Measurements from ENCODE around the gene ZNF267. TPM values are rescaled to one million over a fixed set of nuclear protein-coding genes. Genes with fewer than 3 reads are reported as not detected.

ZNF267 gene
- total RNA-seq, 1 donor from 2014 or later = 93.9 TPM

DNA sequence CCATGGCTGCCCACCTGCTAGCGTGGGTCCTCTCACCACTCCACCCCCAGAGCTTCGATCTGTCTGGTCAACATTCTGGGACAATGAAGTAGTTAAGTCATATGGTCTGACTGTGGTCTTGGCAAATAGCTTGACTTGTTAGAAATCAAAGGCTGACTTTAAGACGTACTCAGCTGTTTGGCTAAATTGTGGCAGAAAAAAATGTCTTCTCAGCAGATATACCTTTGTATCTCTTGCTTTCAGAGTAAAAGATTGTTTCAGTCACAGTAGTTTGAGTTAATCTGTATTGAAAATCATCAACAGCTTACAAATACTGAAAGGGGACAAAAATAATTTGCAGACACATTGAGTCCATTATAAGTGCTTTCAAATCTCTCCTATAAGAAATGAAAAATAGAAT lies 2.1 kb upstream of the ZNF267 start:
- H3K36me3 Mint-ChIP-seq (ENCODE audit: low read depth) = peaks cover 28% of the 10 kb centered on the region
- no peak overlapping the region for H3K4me3 Mint-ChIP-seq
- peaks cover 78% of the 10 kb centered on the region for H3K4me1 Mint-ChIP-seq (ENCODE audit: low read depth)

DNA sequence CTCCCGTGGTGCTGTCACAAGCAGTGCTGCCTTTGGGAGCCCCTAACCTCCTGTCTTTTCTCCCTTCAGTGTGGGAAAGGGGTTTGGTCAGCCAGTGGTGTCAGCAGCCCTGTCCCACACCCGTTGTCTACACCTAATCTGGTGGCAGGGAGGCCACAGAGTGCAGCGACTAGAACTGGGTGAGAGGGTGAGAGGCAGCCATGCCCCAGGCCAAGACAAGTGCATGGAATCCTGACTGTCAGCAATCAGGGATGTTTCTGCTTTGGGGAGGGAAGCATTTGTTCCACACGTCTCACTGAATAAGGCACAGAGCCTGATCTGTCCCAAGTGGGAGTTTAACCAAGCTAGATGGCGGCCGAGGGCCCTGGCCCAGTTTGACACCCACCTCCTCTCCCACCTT lies 1.4 kb upstream of the ZNF267 start:
- H3K27ac Mint-ChIP-seq = peak overlapping the region; percentile 35

More for the DNA sequence above, 2.1 kb upstream of the ZNF267 start:
- no peak overlapping the region for H3K27ac Mint-ChIP-seq
- H3K9me3 Mint-ChIP-seq = peaks cover 7% of the 10 kb centered on the region
- peaks cover 2% of the 10 kb centered on the region for H3K27me3 Mint-ChIP-seq (ENCODE audit: insufficient read depth)
- DNase-seq (ENCODE audit: low spot score) = no peak
- intact Hi-C loops (cut with micrococcal nuclease) = no loop called here

DNA sequence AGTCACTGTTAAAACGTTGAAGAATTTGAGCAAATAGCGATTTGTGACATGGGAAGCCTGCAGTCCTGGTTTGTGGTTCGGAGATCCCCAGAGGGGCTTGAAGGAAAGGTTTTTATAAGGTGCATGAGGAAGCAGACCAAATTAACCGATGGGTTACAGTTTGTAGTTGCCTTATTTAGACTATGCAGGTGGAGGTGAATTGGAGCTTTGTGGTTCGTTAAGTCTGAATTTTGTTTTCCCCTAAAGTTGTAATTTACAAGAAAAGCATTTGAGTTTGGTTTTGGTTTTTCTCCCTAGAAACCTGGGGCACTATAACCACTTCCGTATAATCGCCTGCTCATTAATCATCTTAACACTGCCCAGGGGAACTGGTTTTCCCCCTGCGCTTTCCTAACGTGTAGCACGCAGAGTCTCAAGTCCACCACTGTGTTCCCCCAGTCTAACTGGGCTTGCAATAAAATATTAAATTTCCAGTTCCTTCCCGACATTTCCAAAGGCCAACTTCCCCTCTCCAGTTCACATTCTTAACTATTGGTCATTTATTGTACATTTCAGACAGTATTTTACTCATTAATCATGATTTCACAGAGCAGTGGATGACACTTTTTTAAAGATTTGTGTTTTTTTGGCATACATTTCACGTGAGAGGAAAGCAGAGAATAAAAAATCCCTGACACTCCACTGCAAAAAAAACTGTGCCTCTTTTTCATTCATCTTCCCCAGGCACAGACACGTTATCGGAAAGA lies 932 bp downstream of the ZNF267 start:
- intact Hi-C loops (cut with micrococcal nuclease) = loop anchor here (2.0 kb wide), 1 partner anchor 802 kb away; no protein-coding TSS in a partner anchor
- peak overlapping the region; percentile 94 for H3K27ac Mint-ChIP-seq
- H3K36me3 Mint-ChIP-seq (ENCODE audit: low read depth) = peaks cover 54% of the 10 kb centered on the region
- H3K27me3 Mint-ChIP-seq (ENCODE audit: insufficient read depth) = no peaks in the 10 kb centered on the region
- peak overlapping the region; percentile 96 for H3K4me3 Mint-ChIP-seq
- peaks cover 84% of the 10 kb centered on the region for H3K4me1 Mint-ChIP-seq (ENCODE audit: low read depth)
- DNase-seq (ENCODE audit: low spot score) = peak; percentile 43
- peaks cover 7% of the 10 kb centered on the region for H3K9me3 Mint-ChIP-seq

More for the DNA sequence above, 1.4 kb upstream of the ZNF267 start:
- Mint-ChIP-seq H3K4me1 (ENCODE audit: low read depth) (peaks cover 84% of the 10 kb centered on the region), H3K36me3 (ENCODE audit: low read depth) (peaks cover 32% of the 10 kb centered on the region), H3K9me3 (peaks cover 7% of the 10 kb centered on the region), H3K4me3 (peak overlapping the region; percentile 96), H3K27me3 (ENCODE audit: insufficient read depth) (peaks cover under 1% of the 10 kb centered on the region)
- DNase-seq (ENCODE audit: low spot score) = no peak
- intact Hi-C loops (cut with micrococcal nuclease) = no loop called here

DNA sequence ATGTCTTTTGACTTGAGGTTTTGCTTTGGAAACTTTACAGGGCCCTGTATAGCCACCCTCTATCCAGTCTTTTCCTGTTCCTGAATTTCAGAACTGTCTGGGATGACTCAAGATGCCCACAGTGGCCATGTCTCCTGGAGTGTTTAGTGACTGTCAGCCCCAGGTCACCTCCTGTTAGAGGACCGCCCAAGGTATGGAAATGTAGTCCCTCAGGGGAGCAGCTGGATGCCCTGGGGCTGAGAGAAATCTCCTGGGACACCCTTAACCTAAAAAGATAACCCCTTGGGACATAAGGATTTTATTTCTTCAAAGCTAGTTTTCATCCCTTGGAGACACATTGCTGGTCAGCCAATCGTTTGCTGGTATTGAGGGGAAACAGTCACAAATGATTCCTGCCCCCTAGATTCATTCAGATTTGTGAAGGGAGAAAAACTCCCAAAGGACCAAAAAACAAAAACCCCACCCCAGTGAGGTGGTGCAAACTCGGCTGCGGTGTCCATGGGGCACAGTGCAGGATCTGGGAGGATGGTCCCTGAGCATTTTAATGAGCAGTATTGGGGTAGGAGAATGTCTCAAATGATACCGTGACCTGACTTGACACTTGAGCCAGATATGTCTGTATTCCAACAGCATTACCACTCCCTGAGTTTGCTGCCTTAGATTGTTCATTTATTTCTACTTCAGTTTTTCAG lies 1.7 kb downstream of the ZNF267 start:
- peak overlapping the region; percentile 96 for H3K4me3 Mint-ChIP-seq
- peaks cover 84% of the 10 kb centered on the region for H3K4me1 Mint-ChIP-seq (ENCODE audit: low read depth)
- no peak for DNase-seq (ENCODE audit: low spot score)
- intact Hi-C loops (cut with micrococcal nuclease) = loop anchor here (2.0 kb wide), 1 partner anchor 802 kb away; no protein-coding TSS in a partner anchor
- H3K9me3 Mint-ChIP-seq = peaks cover 8% of the 10 kb centered on the region
- H3K36me3 Mint-ChIP-seq (ENCODE audit: low read depth) = peaks cover 61% of the 10 kb centered on the region
- peak overlapping the region; percentile 94 for H3K27ac Mint-ChIP-seq
- H3K27me3 Mint-ChIP-seq (ENCODE audit: insufficient read depth) = no peaks in the 10 kb centered on the region

DNA sequence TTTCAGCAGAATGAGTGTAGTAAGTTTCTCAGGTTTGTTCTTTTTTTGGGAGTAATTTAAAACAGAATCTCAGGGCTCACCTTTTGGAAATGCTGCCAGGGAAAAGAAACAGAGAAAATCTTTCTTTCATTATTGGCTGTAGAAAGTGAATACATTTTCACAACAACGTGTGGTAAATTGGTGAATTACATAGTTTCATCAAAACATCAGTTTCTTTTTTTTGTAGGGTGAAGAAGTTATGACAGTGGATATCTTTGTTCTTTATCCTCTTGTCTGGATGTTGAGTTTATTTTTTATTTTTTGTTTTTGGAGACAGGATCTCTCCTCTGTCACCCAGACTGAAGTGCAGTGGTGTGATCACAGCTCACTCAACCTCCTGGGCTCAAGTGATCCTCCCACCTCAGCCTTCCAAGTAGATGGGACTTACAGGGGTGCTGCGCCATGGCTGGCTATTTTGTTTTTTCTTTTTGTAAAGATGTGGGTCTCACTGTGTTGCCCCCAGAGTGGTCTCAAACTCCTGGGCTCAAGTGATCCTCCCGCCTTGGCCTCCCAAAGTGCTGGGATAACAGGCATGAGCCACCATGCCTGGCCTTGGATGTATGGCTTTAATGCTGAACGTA lies 2.4 kb downstream of the ZNF267 start:
- H3K9me3 Mint-ChIP-seq = peaks cover 6% of the 10 kb centered on the region
- no peak for DNase-seq (ENCODE audit: low spot score)
- intact Hi-C loops (cut with micrococcal nuclease) = loop anchor here (2.0 kb wide), 2 partner anchors 697 to 803 kb away; no protein-coding TSS in a partner anchor
- peaks cover 64% of the 10 kb centered on the region for H3K36me3 Mint-ChIP-seq (ENCODE audit: low read depth)
- peaks cover 84% of the 10 kb centered on the region for H3K4me1 Mint-ChIP-seq (ENCODE audit: low read depth)
- H3K27me3 Mint-ChIP-seq (ENCODE audit: insufficient read depth) = no peaks in the 10 kb centered on the region
- H3K27ac Mint-ChIP-seq = peak overlapping the region; percentile 94
- peak overlapping the region; percentile 96 for H3K4me3 Mint-ChIP-seq

DNA sequence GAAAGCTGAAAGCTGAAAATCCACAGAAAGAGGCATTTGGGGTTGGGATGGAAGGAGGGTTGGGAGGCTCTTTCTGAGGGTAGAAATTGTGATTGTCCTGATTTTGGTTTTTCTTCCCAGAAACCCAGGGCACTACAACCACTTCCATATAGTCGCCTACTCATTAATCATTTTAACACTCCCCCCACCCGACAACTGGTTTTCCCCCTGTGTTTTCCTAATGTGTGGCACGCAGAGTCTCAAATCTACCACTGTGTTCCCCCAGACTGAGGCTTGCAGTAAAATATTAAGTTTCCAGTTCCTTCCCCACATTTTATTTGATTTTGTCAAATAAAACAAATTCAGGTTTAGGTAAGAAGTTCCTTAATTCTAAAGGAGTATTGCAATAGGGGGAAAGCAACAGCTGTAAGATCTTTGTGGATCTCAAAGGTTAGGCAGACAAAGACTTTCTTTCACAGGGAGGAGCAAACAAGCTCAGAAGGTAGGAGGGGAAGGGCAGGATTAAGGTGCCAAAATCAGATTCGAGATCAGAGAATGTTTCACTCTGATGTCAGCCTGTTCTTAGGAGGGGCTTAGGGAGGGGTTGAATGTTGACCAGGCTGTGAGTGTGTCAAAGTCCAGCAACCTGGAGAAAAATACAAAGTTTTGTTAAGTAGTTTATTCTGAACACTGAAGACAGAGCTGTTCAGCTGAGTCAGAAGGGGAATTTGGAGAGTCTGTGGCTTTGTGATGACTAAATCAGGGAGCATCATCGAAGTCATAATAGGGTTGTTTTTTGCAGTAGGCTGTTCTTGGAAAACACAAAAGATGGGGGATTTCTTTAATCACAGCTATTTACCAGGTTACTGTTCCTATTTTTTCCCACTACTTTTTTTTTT lies 3.6 kb downstream of the ZNF267 start:
- peak; percentile 71 for DNase-seq (ENCODE audit: low spot score)
- Mint-ChIP-seq H3K27ac (peak overlapping the region; percentile 94), H3K36me3 (ENCODE audit: low read depth) (peaks cover 73% of the 10 kb centered on the region), H3K4me3 (peak overlapping the region; percentile 96), H3K27me3 (ENCODE audit: insufficient read depth) (no peaks in the 10 kb centered on the region), H3K4me1 (ENCODE audit: low read depth) (peaks cover 79% of the 10 kb centered on the region), H3K9me3 (peaks cover 9% of the 10 kb centered on the region)
- intact Hi-C loops (cut with micrococcal nuclease) = loop anchor here (1.0 to 2.0 kb wide), 2 partner anchors 8 to 698 kb away; no protein-coding TSS in a partner anchor

DNA sequence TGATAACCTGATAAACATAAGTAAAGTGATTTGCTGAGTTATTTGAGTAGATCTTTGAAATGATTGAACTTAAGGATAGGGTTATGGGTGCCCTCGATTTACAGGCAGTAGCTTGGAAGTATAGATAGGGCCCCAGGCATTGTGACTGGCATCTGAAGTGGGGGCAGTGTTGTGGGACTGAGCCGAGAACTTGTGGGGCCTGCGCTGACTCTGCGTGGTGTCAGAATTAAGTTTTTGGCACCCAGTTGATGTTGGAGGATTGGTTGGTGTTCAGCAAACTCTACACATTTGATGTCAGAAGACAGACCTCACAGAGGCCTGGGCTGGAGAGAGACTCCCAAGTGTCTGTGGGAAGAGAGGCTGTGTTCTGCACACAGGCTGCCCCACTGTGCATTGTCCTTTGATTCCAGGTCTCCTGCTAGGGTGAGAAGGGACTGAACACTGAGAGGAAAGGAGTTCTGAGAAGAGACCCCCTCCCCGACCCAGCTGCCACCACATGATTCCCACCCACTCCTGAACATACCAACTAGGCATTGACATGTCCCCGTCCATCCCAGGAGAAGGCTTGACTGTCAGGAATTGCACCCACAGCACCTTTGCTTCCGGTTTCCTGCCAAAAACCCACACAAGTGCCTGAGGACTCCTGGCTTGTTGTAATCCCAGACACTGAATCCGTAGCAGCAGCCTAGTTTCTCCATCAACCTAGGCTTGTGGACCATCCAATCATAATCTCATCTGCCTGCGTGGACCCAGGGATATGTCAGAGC lies 4.5 kb downstream of the ZNF267 start:
- Mint-ChIP-seq H3K4me1 (ENCODE audit: low read depth) (peaks cover 81% of the 10 kb centered on the region), H3K27ac (peak overlapping the region; percentile 94), H3K4me3 (peak overlapping the region; percentile 96), H3K27me3 (ENCODE audit: insufficient read depth) (no peaks in the 10 kb centered on the region), H3K9me3 (peaks cover 16% of the 10 kb centered on the region), H3K36me3 (ENCODE audit: low read depth) (peaks cover 80% of the 10 kb centered on the region)
- intact Hi-C loops (cut with micrococcal nuclease) = loop anchor here (1.0 to 2.0 kb wide), 3 partner anchors 9 to 699 kb away; no protein-coding TSS in a partner anchor
- no peak for DNase-seq (ENCODE audit: low spot score)

DNA sequence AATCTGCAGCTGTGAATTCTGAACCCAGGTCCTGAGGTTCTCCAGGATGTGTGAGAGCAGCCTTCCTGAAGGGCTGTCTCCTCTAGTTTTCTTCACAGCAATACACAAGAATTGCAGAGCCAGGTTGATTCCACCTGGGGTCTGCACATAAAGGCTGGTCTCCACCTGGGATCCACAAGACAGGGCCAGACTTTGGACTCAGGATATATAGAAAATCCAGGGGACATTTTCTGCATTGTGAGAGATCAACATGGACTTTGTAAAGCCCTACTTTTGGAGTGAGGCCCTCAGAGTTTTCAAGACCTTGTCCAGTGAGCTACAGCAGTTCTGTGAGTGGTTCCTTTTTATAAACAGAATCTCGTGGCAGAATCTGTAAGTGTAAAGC lies 6.3 kb downstream of the ZNF267 start:
- intact Hi-C loops (cut with micrococcal nuclease) = loop anchor here (1.0 to 5.0 kb wide), 3 partner anchors 8 to 37 kb away; no protein-coding TSS in a partner anchor
- peak overlapping the region; percentile 84 for H3K27ac Mint-ChIP-seq
- H3K4me3 Mint-ChIP-seq = peak overlapping the region; percentile 96
- H3K27me3 Mint-ChIP-seq (ENCODE audit: insufficient read depth) = no peaks in the 10 kb centered on the region
- peaks cover 25% of the 10 kb centered on the region for H3K9me3 Mint-ChIP-seq
- no peak for DNase-seq (ENCODE audit: low spot score)
- peaks cover 88% of the 10 kb centered on the region for H3K36me3 Mint-ChIP-seq (ENCODE audit: low read depth)
- H3K4me1 Mint-ChIP-seq (ENCODE audit: low read depth) = peaks cover 78% of the 10 kb centered on the region

DNA sequence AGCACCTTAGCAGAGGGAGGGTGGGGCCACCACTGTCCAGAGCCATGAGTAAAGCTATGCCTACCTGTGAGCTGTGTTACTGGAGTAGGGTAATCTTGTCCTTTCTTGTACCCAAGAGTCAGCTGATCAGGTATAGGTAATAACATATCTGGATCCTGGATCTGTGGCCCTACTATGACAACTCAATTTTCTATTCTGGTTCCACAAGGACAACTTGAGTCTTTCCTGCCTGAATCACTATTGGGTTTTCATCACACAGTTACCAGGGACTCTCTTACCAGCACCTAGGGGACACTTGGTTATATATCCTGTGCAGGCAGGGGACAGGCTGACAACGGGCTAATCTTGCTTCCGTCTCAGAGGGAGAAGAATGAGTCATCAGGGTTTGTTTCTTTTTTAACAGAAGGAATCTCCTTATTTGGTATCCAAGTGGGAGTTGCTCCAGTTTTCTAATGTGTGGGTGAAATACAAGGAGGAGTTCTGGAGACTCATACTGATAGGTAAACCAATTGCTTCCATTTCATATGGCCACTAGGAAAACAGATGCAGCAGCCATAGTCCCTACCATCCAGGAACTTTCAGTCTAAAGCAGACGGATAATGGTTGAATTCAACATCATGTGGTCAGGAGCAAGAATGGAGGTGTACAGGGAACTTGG lies 6.8 kb downstream of the ZNF267 start:
- peaks cover 88% of the 10 kb centered on the region for H3K36me3 Mint-ChIP-seq (ENCODE audit: low read depth)
- intact Hi-C loops (cut with micrococcal nuclease) = loop anchor here (1.0 to 5.0 kb wide), 2 partner anchors 8 to 37 kb away; no protein-coding TSS in a partner anchor
- H3K4me1 Mint-ChIP-seq (ENCODE audit: low read depth) = peaks cover 77% of the 10 kb centered on the region
- peak overlapping the region; percentile 96 for H3K4me3 Mint-ChIP-seq
- peaks cover 30% of the 10 kb centered on the region for H3K9me3 Mint-ChIP-seq
- DNase-seq (ENCODE audit: low spot score) = peak; percentile 46
- H3K27me3 Mint-ChIP-seq (ENCODE audit: insufficient read depth) = no peaks in the 10 kb centered on the region
- peak overlapping the region; percentile 84 for H3K27ac Mint-ChIP-seq

DNA sequence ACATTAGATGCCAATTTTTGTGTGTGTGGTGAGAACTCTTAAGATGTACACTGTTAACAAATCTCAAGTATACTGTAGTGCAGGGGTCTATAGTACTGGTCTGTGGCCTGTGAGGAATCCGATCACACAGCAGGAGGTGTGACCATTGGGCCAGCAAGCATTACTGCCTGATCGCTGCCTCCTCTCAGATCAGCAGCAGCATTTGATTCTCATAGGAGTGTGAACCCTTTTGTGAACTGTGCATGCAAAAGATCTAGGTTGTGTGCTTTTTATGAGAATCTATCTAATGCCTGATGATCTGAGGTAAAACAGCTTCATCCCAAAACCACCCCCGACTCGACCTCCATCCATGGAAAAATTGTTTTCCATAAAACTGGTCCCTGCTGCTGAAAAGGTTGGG lies 12.6 kb downstream of the ZNF267 start:
- Mint-ChIP-seq H3K36me3 (ENCODE audit: low read depth) (peaks cover 90% of the 10 kb centered on the region), H3K9me3 (peaks cover 68% of the 10 kb centered on the region), H3K27me3 (ENCODE audit: insufficient read depth) (no peaks in the 10 kb centered on the region), H3K4me1 (ENCODE audit: low read depth) (peaks cover 50% of the 10 kb centered on the region), H3K4me3 (no peak overlapping the region), H3K27ac (no peak overlapping the region)
- no peak for DNase-seq (ENCODE audit: low spot score)
- intact Hi-C loops (cut with micrococcal nuclease) = no loop called here

DNA sequence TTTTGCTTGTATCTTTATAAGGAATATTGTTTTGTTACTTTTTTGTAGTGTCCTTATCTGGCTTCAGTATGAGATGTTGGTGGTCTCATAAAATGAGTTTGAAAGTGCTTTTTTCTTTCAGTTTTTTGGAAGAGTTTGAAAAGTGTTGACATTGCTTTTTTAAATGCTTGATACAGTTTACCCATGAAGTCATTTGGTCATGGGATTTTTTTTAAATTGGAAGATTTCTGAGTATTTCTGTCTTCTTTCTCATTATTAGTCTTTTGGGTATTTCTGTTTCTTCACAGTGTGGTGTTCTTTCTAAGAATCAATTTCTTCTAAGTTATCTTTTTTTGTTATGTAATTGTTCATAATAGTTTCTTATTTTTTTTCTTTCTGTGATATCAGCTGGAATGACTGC lies 15.1 kb downstream of the ZNF267 start:
- intact Hi-C loops (cut with micrococcal nuclease) = loop anchor here (1.0 to 2.0 kb wide), 2 partner anchors 8 to 20 kb away; no protein-coding TSS in a partner anchor
- Mint-ChIP-seq H3K4me3 (peak overlapping the region; percentile 66), H3K27me3 (ENCODE audit: insufficient read depth) (no peaks in the 10 kb centered on the region), H3K9me3 (peaks cover 77% of the 10 kb centered on the region), H3K36me3 (ENCODE audit: low read depth) (peaks cover 96% of the 10 kb centered on the region), H3K4me1 (ENCODE audit: low read depth) (peaks cover 45% of the 10 kb centered on the region), H3K27ac (peak overlapping the region; percentile 90)
- no peak for DNase-seq (ENCODE audit: low spot score)
